DND-41 (cell line): ENCODE measurements around the gene PAFAH1B2.
"Not testable (repeated sequence)": the region's sequence is repeated elsewhere in the genome, so short reads cannot be mapped to it uniquely, and the experiment has no call there.

Source experiments
- ATAC-seq: fragments of 200-7000 bp; cut with Tn5 transposase; 3 replicates; pipeline ENCODE4 v1.9.1; 2021; ENCODE audit warnings: low read depth; ENCODE audit not compliant: insufficient read depth
- DNase-seq: peaks from one replicate; pipeline ENCODE4 v3.0.0-alpha.2; 2020
- H2AFZ ChIP-seq: 2 replicates; pipeline ENCODE4 v1.6.0; 2012; ENCODE audit warnings: low read depth, low read length
- H3K27ac ChIP-seq: 2 replicates; pipeline ENCODE4 v1.5.1; 2012; ENCODE audit warnings: low read length, inconsistent platforms
- H3K27me3 ChIP-seq: fragments of 200-600 bp; sonication (generic); 2 replicates; pipeline ENCODE4 v1.6.0; 2012; ENCODE audit warnings: low read length, mild to moderate bottlenecking, inconsistent platforms; ENCODE audit not compliant: insufficient read depth, poor library complexity
- H3K36me3 ChIP-seq: 2 replicates; pipeline ENCODE4 v1.5.1; 2012; ENCODE audit warnings: low read length, inconsistent platforms; ENCODE audit not compliant: insufficient read depth
- H3K4me1 ChIP-seq: 2 replicates; pipeline ENCODE4 v1.5.1; 2012; ENCODE audit warnings: mild to moderate bottlenecking, low read length; ENCODE audit not compliant: insufficient read depth
- H3K4me2 ChIP-seq: 2 replicates; pipeline ENCODE4 v1.6.0; 2012; ENCODE audit warnings: mild to moderate bottlenecking, moderate library complexity, low read length, inconsistent platforms; ENCODE audit not compliant: insufficient read depth
- H3K4me3 ChIP-seq, 2 experiments: fragments of 200-600 bp in 1 of 2; shearing (Covaris generic) in 1 of 2; 2 replicates each; pipeline ENCODE4 v1.5.1; 2012 to 2016; ENCODE audit warnings: inconsistent platforms in 2 of 2, low read length in 2 of 2, mild to moderate bottlenecking in 2 of 2, low read depth in 1 of 2, moderate library complexity in 1 of 2
- H3K79me2 ChIP-seq: 2 replicates; pipeline ENCODE4 v1.6.0; 2012; ENCODE audit warnings: low read length, inconsistent platforms; ENCODE audit not compliant: insufficient read depth
- H3K9ac ChIP-seq: 2 replicates; pipeline ENCODE4 v1.6.0; 2012; ENCODE audit warnings: low read depth, mild to moderate bottlenecking, inconsistent platforms, low read length, moderate library complexity
- H3K9me3 ChIP-seq: 2 replicates; pipeline ENCODE4 v1.5.1; 2012; ENCODE audit warnings: low read length, moderate library complexity, mild to moderate bottlenecking, inconsistent platforms; ENCODE audit not compliant: insufficient read depth, severe bottlenecking
- H4K20me1 ChIP-seq: 2 replicates; pipeline ENCODE4 v1.6.0; 2012; ENCODE audit warnings: low read length; ENCODE audit not compliant: insufficient read depth
- CTCF ChIP-seq: IDR thresholded peaks from 2 replicates; pipeline ENCODE4 v1.5.1; 2012; ENCODE audit warnings: borderline replicate concordance, low read length, moderate library complexity, mild to moderate bottlenecking; ENCODE audit not compliant: poor library complexity, severe bottlenecking; ENCODE audit errors: extremely low read depth
- EZH2 ChIP-seq: IDR thresholded peaks from 3 replicates; pipeline ENCODE4 v1.6.1; 2012; ENCODE audit warnings: borderline replicate concordance, low read depth, mild to moderate bottlenecking, moderate library complexity, low read length, inconsistent platforms; ENCODE audit not compliant: severe bottlenecking

Gene PAFAH1B2

GRCh38 chr11:117182551-117182935 is 38.5 kb downstream of the PAFAH1B2 start:
- Histone ChIP-seq H4K20me1 (peaks cover 7% of the 10 kb centered on the region; the same call in 1 of the 2 replicates), H3K9ac (no peak overlapping the region), H3K4me1 (peaks cover 37% of the 10 kb centered on the region), H3K27ac (no peak overlapping the region), H3K36me3 (peaks cover 14% of the 10 kb centered on the region), H3K4me2 (no peak overlapping the region), H3K79me2 (no peaks in the 10 kb centered on the region), H3K4me3 (no peak overlapping the region), H3K9me3 (no peaks in the 10 kb centered on the region), H3K27me3 (no peaks in the 10 kb centered on the region), H2AFZ (no peak overlapping the region)
- TF ChIP-seq EZH2 (no peak), CTCF (no peak)
- DNase-seq (no peak), ATAC-seq (no peak)

GRCh38 chr11:117183178-117183577 is 39.1 kb downstream of the PAFAH1B2 start:
- not testable (repeated sequence) for ATAC-seq

GRCh38 chr11:117183724-117184349 is 39.8 kb downstream of the PAFAH1B2 start:
- no peaks in the 10 kb centered on the region for H3K79me2 ChIP-seq
- no peaks in the 10 kb centered on the region for H3K27me3 ChIP-seq
- H3K27ac ChIP-seq = no peak overlapping the region
- no peak overlapping the region for H3K4me2 ChIP-seq
- DNase-seq (no peak), ATAC-seq (no peak)
- no peak overlapping the region for H3K9ac ChIP-seq
- TF ChIP-seq EZH2 (no peak), CTCF (no peak)
- H3K36me3 ChIP-seq = peaks cover 17% of the 10 kb centered on the region
- H3K9me3 ChIP-seq = no peaks in the 10 kb centered on the region
- no peak overlapping the region for H3K4me3 ChIP-seq
- peaks cover 28% of the 10 kb centered on the region for H3K4me1 ChIP-seq
- H4K20me1 ChIP-seq = peaks cover 7% of the 10 kb centered on the region; the same call in 1 of the 2 replicates
- no peak overlapping the region for H2AFZ ChIP-seq

More at GRCh38 chr11:117183178-117183577, 39.1 kb downstream of the PAFAH1B2 start:
- Histone ChIP-seq H3K36me3 (peaks cover 14% of the 10 kb centered on the region), H3K4me1 (peaks cover 31% of the 10 kb centered on the region)
- not testable (repeated sequence) for DNase-seq, H3K9ac ChIP-seq, H3K27me3 ChIP-seq, H3K27ac ChIP-seq, H3K4me2 ChIP-seq, H3K9me3 ChIP-seq, H2AFZ ChIP-seq, H3K4me3 ChIP-seq, H3K79me2 ChIP-seq, H4K20me1 ChIP-seq

GRCh38 chr11:117185736-117186430 is 41.8 kb downstream of the PAFAH1B2 start:
- Histone ChIP-seq H2AFZ (no peak overlapping the region), H3K36me3 (peaks cover 26% of the 10 kb centered on the region), H3K9ac (no peak overlapping the region), H3K4me2 (no peak overlapping the region), H3K27me3 (no peaks in the 10 kb centered on the region), H3K27ac (no peak overlapping the region), H3K4me3 (no peak overlapping the region), H3K9me3 (no peaks in the 10 kb centered on the region), H3K79me2 (no peaks in the 10 kb centered on the region), H3K4me1 (peaks cover 10% of the 10 kb centered on the region), H4K20me1 (no peaks in the 10 kb centered on the region; the same call in 1 of the 2 replicates)
- ATAC-seq (no peak), DNase-seq (no peak)
- no peak for TF ChIP-seq CTCF
- no peak for TF ChIP-seq EZH2
